ENCODE measurements around the gene DOCK3.
"Not testable (repeated sequence)": the region's sequence is repeated elsewhere in the genome, so short reads cannot be mapped to it uniquely, and the experiment has no call there.

The DOCK3 gene

DNA sequence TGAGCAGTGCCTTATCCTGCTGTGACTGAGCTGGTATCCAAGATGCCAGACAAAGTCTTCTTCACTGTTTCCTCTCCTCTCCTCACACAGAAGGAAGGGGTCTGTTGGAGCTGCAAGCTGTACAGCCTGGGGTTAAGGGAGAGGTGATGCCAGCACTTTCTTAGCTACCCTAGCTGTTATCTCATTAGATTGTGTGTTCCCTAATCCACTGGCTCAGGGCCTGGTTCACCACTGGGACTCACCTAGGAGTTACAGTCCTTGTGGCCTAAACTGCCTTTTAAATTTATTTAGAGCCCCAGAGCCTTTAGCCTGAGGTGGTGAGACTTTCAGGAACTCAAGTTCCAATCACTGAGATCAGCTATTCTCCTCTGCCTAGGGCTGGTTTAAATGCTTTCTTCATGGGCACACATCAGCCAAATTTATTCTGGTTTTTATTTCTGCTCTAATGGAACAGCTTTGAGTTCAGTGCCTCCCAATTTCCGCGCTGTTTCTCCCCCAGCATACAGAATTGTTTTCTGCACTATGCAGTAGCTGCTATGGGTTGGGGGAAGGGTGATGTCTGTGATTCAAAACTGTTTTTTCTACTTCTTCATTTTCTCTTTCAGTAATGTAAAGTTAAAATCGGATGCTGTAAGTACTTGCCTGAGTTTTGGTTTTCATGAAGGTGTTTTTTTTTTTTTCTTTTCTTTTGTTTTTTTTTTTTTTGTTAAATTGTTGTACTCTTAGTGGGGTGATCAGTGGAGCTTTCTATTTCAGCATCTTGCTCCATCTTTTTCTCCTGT lies 198.8 kb downstream of the DOCK3 start:
- H3K27me3 ChIP-seq (ENCODE audit: insufficient read depth, poor library complexity, severe bottlenecking) = no peaks in the 10 kb centered on the region
- H3K4me3 ChIP-seq (replicated peaks; ENCODE audit: insufficient read depth, low read length) = no peak overlapping the region
- TF ChIP-seq POLR2AphosphoS5 (IDR thresholded peaks at IDR 0.05; ENCODE audit: low read depth) (no peak), SPI1 (IDR thresholded peaks at IDR 0.05; ENCODE audit: borderline replicate concordance, low read depth) (no peak), GABPA (IDR thresholded peaks at IDR 0.05; ENCODE audit: low read depth) (no peak)
- TF ChIP-seq, protein P1, sequence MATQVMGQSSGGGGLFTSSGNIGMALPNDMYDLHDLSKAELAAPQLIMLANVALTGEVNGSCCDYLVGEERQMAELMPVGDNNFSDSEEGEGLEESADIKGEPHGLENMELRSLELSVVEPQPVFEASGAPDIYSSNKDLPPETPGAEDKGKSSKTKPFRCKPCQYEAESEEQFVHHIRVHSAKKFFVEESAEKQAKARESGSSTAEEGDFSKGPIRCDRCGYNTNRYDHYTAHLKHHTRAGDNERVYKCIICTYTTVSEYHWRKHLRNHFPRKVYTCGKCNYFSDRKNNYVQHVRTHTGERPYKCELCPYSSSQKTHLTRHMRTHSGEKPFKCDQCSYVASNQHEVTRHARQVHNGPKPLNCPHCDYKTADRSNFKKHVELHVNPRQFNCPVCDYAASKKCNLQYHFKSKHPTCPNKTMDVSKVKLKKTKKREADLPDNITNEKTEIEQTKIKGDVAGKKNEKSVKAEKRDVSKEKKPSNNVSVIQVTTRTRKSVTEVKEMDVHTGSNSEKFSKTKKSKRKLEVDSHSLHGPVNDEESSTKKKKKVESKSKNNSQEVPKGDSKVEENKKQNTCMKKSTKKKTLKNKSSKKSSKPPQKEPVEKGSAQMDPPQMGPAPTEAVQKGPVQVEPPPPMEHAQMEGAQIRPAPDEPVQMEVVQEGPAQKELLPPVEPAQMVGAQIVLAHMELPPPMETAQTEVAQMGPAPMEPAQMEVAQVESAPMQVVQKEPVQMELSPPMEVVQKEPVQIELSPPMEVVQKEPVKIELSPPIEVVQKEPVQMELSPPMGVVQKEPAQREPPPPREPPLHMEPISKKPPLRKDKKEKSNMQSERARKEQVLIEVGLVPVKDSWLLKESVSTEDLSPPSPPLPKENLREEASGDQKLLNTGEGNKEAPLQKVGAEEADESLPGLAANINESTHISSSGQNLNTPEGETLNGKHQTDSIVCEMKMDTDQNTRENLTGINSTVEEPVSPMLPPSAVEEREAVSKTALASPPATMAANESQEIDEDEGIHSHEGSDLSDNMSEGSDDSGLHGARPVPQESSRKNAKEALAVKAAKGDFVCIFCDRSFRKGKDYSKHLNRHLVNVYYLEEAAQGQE (IDR thresholded peaks at IDR 0.05; ENCODE audit: insufficient replicate concordance, low read depth) = no peak
- TF ChIP-seq, protein P2, sequence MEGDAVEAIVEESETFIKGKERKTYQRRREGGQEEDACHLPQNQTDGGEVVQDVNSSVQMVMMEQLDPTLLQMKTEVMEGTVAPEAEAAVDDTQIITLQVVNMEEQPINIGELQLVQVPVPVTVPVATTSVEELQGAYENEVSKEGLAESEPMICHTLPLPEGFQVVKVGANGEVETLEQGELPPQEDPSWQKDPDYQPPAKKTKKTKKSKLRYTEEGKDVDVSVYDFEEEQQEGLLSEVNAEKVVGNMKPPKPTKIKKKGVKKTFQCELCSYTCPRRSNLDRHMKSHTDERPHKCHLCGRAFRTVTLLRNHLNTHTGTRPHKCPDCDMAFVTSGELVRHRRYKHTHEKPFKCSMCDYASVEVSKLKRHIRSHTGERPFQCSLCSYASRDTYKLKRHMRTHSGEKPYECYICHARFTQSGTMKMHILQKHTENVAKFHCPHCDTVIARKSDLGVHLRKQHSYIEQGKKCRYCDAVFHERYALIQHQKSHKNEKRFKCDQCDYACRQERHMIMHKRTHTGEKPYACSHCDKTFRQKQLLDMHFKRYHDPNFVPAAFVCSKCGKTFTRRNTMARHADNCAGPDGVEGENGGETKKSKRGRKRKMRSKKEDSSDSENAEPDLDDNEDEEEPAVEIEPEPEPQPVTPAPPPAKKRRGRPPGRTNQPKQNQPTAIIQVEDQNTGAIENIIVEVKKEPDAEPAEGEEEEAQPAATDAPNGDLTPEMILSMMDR (IDR thresholded peaks at IDR 0.05; ENCODE audit: insufficient read depth, low read length) = no peak
- no peak for DNase-seq (ENCODE audit: low read depth in 1 of 2, low spot score in 1 of 2)
- H3K27ac ChIP-seq (replicated peaks) = no peak overlapping the region

DNA sequence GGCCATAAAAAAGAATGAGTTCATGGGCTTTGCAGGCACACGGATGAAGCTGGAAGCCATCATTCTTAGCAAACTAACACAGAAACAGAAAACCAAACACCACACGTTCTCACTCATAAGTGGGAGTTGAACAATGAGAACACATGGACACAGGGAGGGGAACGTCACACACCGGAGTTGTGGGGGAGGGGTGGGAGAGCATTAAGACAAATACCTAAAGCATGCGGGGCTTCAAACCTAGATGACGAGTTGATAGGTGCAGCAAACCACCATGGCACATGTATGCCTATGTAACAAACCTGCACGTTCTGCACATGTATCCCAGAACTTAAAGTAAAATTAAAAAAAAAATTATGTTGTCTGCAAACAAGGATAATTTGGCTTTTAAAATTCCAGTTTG lies 200.1 kb downstream of the DOCK3 start:
- not testable (repeated sequence) for DNase-seq (ENCODE audit: low read depth in 1 of 2, low spot score in 1 of 2); H3K27me3 ChIP-seq (ENCODE audit: insufficient read depth, poor library complexity, severe bottlenecking); H3K4me3 ChIP-seq (replicated peaks; ENCODE audit: insufficient read depth, low read length); H3K27ac ChIP-seq (replicated peaks)

DNA sequence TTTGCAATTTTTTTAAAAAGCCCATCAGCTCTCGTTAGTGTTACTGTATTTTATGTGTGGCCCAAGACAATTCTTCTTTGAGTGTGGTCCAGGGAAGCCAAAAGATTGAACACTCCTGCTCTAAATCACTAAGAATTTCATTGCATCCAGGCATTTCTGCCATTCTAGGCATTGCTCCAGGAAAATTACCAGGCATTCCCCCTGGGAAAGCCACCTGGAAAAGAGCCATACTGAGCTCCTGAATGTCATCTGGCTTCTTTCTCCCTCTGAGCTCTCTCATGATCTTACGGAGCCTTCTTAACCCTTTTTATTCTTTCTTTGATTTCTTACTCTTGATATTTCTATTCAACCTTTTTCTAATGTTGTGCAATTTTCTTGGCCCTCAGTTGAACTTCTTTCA lies 202.2 kb downstream of the DOCK3 start:
- TF ChIP-seq POLR2AphosphoS5 (IDR thresholded peaks at IDR 0.05; ENCODE audit: low read depth) = no peak
- no peak for TF ChIP-seq SPI1 (IDR thresholded peaks at IDR 0.05; ENCODE audit: borderline replicate concordance, low read depth)
- TF ChIP-seq, protein P2 (IDR thresholded peaks at IDR 0.05; ENCODE audit: insufficient read depth, low read length) = no peak
- TF ChIP-seq GABPA (IDR thresholded peaks at IDR 0.05; ENCODE audit: low read depth) = no peak
- no peaks in the 10 kb centered on the region for H3K27me3 ChIP-seq (ENCODE audit: insufficient read depth, poor library complexity, severe bottlenecking)
- no peak overlapping the region for H3K27ac ChIP-seq (replicated peaks)
- H3K4me3 ChIP-seq (replicated peaks; ENCODE audit: insufficient read depth, low read length) = no peak overlapping the region
- DNase-seq (ENCODE audit: low read depth in 1 of 2, low spot score in 1 of 2) = no peak

DNA sequence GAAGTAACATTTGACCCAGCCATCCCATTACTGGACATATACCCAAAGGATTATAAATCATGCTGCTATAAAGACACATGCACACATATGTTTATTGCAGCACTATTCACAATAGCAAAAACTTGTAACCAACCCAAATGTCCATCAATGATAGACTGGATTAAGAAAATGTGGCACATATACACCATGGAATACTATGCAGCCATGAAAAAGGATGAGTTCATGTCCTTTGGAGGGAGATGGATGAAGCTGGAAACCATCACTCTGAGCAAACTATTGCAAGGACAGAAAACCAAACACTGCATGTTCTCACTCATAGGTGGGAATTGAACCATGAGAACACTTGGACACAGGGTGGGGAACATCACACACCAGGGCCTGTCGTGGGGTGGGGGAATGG lies 208.0 kb downstream of the DOCK3 start:
- not testable (repeated sequence) for H3K27ac ChIP-seq (replicated peaks); H3K27me3 ChIP-seq (ENCODE audit: insufficient read depth, poor library complexity, severe bottlenecking); DNase-seq (ENCODE audit: low read depth in 1 of 2, low spot score in 1 of 2); H3K4me3 ChIP-seq (replicated peaks; ENCODE audit: insufficient read depth, low read length)

DNA sequence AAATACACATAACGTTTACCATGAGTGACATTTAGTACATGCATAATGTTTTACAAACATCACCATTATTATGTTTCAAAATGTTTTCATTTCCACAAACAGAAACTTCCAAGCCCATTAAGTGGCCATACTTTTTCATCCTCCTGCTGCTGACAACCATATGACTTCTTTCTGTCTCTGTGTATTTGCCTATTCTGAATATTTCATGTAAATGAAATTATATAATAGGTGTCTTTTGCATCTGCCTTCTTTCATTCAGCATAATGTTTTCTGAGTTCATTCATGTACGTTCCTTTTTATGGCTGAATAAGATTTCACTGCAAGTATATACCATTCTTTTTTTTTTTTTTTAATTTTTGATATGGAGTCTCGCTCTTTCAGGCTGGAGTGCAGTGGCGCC lies 209.0 kb downstream of the DOCK3 start:
- H3K27me3 ChIP-seq (ENCODE audit: insufficient read depth, poor library complexity, severe bottlenecking) = no peaks in the 10 kb centered on the region
- H3K27ac ChIP-seq (replicated peaks) = no peak overlapping the region
- no peak overlapping the region for H3K4me3 ChIP-seq (replicated peaks; ENCODE audit: insufficient read depth, low read length)
- DNase-seq (ENCODE audit: low read depth in 1 of 2, low spot score in 1 of 2) = no peak
- TF ChIP-seq, protein P2 (IDR thresholded peaks at IDR 0.05; ENCODE audit: insufficient read depth, low read length) = no peak
- TF ChIP-seq POLR2AphosphoS5 (IDR thresholded peaks at IDR 0.05; ENCODE audit: low read depth) (no peak), SPI1 (IDR thresholded peaks at IDR 0.05; ENCODE audit: borderline replicate concordance, low read depth) (no peak), GABPA (IDR thresholded peaks at IDR 0.05; ENCODE audit: low read depth) (no peak)
- TF ChIP-seq, protein P1 (IDR thresholded peaks at IDR 0.05; ENCODE audit: insufficient replicate concordance, low read depth) = no peak

All from HL-60 (cell line).